GM06990 (cell line): ENCODE data around the gene ADAR.

Experiments
- DNase-seq: peaks from one replicate; pipeline ENCODE4 v3.0.0-alpha.2; 2011; ENCODE audit not compliant: insufficient read length; ENCODE audit errors: extremely low read depth
- H3K27me3 ChIP-seq: replicated peaks from 2 replicates; pipeline ENCODE4 v1.6.0; 2011; ENCODE audit warnings: low read length; ENCODE audit not compliant: control insufficient read depth, insufficient read depth
- H3K36me3 ChIP-seq: 2 replicates; pipeline ENCODE4 v1.5.1; 2011; ENCODE audit warnings: low read length; ENCODE audit not compliant: control insufficient read depth, insufficient read depth
- H3K4me3 ChIP-seq: replicated peaks from 2 replicates; pipeline ENCODE4 v1.5.1; 2011; ENCODE audit warnings: low read depth, mild to moderate bottlenecking, control low read depth, low read length
- TF ChIP-seq, protein P1 (sequence below): IDR thresholded peaks from 2 replicates; pipeline ENCODE4 v1.5.1; 2011; ENCODE audit warnings: low read length, control low read depth, mild to moderate bottlenecking, inconsistent platforms; ENCODE audit not compliant: insufficient read depth, poor library complexity, severe bottlenecking

The ADAR gene

DNA sequence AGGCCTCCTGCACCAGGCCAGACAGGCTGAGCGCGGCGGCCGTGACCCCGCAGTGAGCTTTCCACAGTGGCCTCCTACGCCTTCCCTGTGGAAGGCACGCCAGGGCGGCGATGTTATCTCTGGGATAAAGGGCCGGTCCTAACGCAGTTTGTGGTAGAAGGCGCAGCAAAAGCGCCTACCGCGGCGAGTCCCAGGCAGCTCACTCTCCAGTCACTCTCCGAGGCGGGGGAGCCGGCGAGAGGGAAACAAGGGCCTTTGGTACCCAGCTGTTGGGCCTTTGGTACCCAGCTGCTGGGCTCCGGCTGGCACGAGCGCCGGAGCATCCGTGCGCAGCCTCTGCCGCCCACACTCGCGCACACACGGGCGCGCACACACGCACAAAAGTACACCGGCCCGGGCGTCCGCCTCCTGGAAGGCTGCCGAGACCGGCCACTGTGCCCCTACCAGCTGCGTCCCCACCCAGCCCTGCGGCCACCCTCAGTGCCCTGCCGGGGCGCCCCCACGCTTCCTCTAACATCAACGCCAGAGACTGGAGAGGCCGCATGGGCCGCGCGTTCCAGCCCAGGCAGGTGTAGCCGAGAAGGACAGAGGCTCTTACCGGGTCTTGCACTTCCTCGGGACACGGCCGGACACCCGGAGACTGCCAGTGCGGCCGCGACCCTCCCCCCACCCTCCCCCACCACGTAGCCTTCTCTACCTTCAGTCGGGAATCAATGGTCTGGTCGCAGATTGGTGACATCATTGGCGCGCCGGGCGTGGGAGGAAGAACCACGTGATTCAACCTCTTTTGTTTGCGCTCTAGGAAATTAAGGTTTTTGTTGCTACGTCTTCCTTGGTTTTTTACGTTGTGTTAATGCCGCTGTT lies 19.5 kb upstream of the ADAR start:
- Histone ChIP-seq H3K27me3 (no peaks in the 10 kb centered on the region), H3K4me3 (peak overlapping the region; percentile 92), H3K36me3 (peaks cover 2% of the 10 kb centered on the region)
- peak; percentile 80 for DNase-seq
- TF ChIP-seq, protein P1, sequence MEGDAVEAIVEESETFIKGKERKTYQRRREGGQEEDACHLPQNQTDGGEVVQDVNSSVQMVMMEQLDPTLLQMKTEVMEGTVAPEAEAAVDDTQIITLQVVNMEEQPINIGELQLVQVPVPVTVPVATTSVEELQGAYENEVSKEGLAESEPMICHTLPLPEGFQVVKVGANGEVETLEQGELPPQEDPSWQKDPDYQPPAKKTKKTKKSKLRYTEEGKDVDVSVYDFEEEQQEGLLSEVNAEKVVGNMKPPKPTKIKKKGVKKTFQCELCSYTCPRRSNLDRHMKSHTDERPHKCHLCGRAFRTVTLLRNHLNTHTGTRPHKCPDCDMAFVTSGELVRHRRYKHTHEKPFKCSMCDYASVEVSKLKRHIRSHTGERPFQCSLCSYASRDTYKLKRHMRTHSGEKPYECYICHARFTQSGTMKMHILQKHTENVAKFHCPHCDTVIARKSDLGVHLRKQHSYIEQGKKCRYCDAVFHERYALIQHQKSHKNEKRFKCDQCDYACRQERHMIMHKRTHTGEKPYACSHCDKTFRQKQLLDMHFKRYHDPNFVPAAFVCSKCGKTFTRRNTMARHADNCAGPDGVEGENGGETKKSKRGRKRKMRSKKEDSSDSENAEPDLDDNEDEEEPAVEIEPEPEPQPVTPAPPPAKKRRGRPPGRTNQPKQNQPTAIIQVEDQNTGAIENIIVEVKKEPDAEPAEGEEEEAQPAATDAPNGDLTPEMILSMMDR, result peak; percentile 19

DNA sequence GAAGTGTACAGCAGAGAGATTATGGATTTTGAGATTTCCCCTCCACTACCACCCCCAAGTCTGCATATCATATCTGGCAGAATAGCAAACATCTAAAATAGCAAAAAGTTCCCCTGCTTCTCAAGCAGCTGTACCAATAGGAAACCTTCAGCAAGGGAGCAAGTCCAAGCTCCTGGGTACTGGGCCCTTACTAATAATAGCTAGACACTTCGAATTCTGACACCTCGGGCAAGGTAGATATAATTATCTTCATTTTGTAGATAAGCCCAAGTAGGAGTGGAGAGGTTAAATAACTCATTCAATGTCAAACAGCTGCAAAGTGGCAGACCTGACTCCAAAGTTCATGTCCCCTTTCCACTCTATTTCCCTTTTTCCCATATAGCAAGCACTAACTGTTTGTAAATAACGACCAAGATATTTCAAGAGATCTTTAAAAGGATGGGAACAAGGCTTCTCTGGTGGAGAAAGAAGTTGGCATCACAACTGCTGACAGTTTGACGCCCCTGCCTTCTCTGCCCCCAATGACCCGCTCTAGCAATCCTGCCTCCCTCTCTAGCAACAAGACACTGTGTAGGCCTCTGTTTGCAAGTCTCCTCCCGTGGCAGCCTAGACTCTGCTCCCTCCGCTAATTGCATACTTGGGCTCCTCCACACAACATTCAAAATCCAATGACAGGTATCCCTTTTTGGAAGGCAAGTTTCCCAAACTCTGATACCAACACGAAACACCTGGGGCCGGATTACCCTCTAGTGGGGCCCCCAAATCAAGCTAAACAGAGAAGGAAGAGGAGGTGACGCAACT lies 18.7 kb upstream of the ADAR start:
- DNase-seq, result no peak

DNA sequence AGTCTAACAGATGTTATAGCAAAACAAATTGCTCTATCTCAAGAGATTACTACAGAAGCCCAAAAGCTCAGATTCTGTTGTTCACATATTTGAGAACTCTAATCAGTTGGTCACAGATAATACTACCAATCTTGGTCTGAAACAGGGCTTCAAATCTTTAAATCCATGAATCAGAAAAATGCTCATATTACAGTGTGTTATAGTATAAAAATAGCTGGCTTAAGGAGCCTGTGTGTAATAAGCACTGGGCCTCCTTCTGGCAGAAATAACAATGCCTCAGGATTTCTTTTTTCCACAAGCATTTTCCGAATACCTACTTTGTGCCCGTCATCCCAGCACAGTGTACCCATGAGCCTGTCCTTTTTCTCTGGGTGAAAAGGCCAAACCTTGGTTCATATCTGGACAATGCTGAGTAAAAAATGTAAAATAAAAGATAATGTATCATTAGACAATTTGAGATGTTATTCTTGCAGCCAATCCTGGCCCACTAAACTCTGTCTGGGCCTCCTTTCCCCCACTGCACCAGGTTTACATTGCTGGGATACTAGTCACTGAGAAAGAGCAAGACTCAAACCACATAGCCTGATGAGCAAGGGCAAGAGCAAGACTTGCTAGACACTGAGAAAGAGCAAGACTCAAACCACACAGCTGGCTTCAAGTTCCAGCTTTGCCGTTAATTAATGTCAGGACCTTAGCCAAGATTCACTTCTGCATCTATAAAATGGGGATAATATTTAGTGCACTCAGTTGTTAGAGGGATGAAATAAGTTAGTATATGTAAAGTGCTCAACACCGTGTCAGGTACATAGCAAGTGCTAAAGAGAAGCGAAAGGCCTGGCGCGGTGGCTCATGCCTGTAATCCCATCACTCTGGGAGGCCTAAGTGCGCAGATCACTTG lies 17.0 kb upstream of the ADAR start:
- TF ChIP-seq, protein P1, result no peak
- Histone ChIP-seq H3K27me3 (no peaks in the 10 kb centered on the region), H3K36me3 (peaks cover 2% of the 10 kb centered on the region), H3K4me3 (no peak overlapping the region)
- no peak for DNase-seq

More for the DNA sequence above, 18.7 kb upstream of the ADAR start:
- peaks cover 2% of the 10 kb centered on the region for H3K36me3 ChIP-seq
- TF ChIP-seq, protein P1, result no peak
- no peaks in the 10 kb centered on the region for H3K27me3 ChIP-seq
- H3K4me3 ChIP-seq, result peak overlapping the region; percentile 92

DNA sequence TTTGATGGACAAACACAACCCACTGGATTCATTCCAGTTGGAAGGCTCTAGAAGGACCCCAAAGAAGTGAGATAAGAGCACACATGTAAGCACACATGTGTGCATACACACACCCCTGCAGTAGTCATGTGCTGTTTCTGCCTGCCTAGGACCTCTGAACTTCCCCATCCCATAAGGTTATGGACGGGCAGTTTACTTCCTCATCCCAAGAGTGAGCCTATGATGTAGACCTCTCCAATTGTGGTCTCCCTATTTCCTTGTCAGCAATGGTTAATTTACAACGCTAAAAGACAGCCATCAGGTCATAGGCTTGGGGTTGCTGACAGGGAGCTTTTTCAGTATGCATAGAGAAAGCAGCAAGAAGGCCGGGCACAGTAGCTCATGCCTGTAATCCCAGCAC lies 15.4 kb upstream of the ADAR start:
- Histone ChIP-seq H3K27me3 (no peaks in the 10 kb centered on the region), H3K36me3 (peaks cover 2% of the 10 kb centered on the region), H3K4me3 (no peak overlapping the region)
- no peak for DNase-seq
- TF ChIP-seq, protein P1, result no peak

DNA sequence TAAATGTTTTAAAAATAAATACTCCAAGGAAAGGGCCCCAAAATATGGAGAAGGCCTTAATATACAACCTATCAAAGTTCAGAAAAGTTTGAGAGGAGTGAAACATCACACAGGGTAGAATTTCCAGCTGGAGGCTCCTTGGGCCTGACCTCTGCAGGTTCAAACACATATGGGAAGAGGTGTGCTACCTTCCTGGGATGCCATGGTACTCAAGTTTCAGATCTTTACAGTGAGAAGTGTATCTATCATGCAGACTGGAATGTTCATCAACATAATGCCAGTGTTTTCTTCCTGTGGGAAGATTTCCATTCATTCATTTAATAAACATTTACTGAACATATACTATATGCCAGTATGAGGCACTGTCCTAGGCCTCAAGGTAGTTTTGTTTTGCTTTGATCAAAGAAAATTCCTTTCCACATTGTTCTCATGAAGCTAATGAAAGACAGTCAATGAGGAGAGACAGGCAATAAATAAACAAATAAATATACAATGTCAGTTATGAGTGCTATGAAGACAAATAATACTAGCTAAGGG lies 14.6 kb upstream of the ADAR start:
- no peak overlapping the region for H3K4me3 ChIP-seq
- TF ChIP-seq, protein P1, result no peak
- H3K36me3 ChIP-seq, result peaks cover 2% of the 10 kb centered on the region

More for the DNA sequence above, 14.6 kb upstream of the ADAR start:
- no peaks in the 10 kb centered on the region for H3K27me3 ChIP-seq
- no peak for DNase-seq
